ENCODE data around the gene NUMB.
"Not testable (repeated sequence)": the region's sequence is repeated elsewhere in the genome, so short reads cannot be mapped to it uniquely, and the experiment has no call there.

The NUMB gene

DNA sequence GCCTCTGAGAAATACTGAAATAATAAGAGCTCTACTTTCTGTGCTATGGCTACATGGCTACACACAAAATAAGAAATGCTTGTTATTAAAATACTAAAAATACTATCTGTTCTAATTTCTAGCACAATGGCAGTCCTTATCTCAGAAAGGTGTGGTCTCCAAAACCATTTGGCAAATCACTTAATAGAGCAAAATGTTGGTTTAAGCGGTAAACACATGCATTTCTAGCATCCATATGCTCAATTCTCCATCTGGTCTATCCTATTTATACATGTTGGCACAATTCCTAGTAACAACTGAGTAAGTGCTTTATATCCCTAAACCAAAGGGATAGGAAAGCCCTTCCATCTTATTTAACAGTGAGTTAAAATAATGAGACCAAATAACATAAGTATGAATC, 114.0 kb downstream of the NUMB start:
- DNase-seq, result no peak

DNA sequence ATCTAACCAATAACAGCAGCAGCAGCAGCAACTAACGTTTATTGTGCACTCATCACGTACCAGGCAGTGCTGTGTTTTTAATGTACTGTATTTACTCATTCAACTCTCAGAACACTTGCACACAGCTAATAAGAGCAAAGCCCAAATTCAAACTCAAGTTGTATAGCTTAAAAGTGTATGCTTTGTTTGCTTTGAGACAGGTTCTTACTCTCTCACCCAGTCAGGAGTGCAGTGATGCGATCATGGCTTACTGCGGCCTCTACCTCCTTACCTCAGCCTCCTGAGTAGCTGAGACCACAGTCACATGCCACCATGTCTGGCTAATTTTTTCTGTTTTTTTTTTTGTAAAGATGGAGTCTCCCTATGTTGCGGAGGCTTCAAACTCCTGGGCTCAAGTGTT, 115.7 kb downstream of the NUMB start:
- no peak for DNase-seq

DNA sequence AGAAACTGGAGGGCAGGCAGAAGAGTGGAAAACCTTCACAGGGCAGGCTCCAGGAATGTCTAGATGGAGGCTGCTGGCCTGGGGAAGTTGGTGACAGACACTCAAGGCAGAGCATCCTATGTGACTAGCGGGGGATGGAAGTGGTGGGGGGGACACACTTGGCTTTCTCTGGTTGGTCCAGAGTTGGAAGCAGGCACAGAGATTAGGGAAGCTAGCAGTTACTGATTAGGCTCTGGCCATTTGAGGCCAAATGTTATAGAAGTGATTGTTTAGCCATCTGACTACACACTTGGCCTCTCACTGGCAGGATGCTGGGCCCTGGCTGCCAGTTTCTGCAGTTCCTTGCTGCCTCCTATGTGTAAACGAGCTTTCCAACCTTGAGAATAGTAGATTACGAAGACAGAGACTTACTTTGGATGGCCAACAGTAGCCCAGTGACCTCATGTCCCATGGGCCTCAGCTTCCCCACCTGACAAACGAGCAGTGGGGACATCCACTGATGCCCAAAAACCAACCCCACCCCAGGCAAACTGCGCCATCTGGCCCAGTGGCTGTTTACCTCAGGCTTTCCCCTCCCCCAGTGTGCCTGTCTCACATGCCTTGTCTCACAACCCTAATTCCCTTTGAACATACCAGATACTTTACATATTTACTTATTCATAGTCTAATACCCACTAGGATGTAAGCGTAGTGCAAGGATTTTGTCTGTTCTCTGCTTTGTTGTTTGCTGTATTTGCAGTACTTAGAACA, 118.3 kb downstream of the NUMB start:
- DNase-seq, result no peak

DNA sequence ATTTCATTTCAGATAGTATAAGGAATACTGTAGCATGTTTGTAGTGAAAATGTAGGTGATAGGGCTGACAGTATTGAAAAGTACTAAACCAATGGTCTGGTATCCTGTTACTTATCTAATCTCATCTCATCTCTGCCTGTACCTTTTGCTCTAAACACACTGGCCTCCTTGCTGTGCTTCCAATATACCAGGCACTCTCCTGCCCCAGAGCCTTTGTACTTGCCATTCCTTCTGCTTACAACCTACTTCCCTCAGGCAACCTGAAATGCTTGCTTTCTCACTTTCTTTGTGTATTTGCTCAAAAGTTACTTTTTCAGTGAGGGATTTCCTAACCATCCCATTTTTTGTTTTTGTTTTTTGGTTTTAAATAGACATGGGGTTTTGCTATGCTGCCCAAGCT, 119.1 kb downstream of the NUMB start:
- DNase-seq, result no peak

DNA sequence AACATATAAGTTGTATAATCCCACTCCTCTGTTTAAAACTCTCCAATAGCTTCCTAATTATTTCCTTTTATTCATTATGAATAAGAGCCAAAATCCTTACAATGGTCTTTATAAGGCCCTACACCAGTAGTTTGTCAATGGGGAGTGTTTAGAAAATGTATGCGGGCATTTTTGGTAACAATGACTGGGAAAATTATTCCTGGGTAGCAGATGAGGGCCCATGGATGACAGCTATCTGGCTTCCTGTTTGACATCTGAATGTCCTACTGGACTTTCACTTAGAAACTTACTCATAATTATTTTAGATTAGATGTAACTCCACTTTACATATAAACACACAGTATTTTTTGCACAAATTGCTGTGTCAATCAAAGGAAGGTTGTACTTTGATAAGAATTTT, 119.8 kb downstream of the NUMB start:
- DNase-seq, result no peak

DNA sequence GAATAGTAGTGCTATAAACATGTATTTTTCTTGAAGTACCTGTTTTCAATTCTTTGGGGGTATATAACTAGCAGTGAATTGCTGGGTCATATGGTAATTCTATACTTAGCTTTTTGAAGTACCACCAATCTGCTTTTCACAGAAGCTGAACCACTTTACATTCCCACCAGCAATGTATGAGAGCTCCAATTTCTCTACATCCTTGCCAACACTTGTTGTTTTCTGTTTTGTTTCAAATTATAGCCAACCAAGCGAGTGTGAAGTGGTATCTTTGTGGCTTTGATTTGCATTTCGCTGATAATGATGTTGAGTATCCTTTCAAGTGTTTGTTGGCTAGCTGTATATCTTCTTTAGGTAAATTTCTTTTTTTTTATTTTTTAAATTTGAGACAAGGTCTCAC, 125.3 kb downstream of the NUMB start:
- no peak for DNase-seq

DNA sequence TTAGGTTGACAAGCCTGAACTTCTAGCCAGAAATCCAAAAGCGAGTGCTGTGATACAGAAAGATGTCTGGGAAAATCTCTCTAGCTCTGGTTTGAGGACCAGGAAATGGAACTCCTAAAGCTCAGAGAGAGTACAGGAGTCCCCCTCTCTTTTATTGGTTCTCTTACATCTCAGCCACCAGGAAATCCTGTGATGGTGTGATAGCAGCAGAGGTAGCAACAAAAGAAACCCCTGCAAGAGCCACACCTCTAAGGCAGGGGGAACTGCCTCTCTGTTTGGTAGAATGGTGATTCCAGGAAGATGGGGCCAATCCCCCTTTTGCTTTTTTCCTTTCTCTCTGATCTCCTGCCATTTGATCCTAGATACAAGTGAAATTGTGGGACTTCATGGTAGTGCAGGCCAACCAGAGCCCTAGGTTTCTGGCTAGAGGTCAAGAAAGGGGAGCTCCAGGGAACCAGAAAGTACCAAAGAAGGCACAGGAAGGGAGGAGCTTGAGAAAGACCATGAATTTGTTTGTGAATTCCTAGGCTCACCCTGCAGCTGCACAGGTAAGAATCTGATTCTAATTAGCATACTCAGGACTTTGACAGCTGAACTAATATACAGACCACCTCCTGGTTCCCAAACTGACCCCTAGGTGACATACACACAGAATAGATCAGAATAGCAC, 132.6 kb downstream of the NUMB start:
- no peak for DNase-seq

DNA sequence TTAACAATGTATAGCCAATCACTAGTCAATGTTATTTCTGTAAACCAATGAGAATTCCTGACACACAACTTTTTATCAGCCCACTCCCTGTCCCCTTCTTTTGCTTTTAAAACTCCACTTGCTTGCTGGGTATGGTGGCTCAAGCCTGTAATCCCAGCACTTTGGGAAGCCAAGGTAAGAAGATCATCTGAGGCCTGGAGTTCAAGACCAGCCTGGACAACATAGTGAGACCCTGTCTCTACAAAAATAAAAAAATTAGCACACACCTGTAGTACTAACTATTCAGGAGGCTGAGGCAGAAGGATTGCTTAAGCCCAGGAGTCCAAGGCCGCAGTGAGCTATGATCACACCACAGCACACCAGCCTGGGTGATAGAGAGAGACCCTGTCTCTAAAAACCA, 133.3 kb downstream of the NUMB start:
- DNase-seq, result no peak

DNA sequence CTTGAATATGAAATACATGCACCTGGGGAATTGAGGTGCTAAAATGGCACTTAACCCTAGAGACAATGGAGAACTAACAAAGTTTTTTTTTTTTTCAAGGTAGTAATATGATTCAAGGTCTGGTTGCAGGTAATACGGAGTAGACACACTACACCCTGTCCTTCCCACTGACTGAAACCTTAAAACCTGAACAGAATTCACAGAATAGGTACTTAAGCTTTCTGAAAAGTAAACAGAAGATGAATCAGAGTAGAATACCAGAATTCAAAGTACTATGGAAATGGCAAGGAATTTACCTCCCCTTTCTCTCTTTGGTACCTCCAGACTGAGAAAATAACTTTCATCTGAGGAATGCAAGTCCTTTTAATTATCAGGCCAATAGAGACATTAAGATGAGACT, 133.8 kb downstream of the NUMB start:
- DNase-seq, result no peak

DNA sequence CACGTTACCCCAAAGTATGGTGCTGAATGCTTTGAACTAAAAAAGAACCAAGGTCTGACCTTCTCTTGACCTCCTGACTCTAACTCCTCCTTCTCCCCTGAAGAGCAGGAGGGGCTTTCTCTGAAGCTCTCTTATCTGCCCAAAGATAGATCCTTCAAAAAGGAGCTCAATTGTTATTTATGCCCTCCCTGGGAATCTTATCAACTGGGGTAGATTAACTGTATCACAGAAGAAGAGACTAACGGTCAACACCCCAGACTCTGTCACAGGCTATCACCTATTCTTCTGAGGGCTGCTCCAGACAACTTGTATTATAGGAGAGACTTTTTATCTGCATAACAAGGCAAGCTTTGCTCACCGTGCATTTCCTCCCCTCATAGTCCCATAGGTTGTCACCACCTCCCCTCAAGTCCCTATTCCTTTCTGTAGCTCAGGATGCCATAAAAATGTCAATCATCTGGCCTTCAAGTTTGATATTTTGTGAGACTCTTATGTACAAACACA, 134.4 kb downstream of the NUMB start:
- no peak for DNase-seq

DNA sequence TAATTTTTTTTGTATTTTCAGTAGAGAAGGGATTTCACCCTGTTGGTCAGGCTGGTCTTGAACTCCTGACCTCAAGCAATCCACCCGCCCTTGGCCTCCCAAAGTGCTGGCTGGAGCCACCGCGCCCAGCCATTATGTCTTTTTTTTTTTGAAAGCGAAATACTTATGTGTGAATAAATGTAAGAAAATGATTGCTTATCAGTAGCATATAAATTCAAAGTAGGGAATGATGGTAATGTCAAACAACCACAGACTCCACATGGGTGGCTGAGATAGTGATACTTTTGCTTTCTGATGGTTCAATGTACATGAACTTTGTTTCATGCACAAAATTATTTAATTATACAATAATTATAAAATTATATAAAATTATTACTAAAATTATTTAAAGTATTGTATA, 145.2 kb downstream of the NUMB start:
- DNase-seq, result no peak

DNA sequence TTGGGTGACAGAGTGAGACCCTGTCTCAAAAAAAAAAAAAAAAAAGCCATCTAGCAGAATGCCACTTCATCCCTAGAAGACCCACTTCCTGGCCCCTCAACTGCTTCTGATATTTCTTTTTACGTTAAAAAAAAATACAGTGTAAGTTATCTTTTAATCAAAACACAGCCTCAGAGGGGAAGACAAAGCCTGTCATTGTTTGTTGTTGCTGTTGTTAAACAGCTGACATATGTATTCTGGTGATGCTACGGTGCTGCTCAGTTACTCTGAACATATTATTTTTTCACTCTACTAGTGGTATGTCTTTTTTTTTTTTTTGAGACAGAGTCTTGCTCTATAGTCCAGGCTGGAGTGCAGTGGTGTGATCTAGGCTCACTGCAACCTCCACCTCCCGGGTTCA, 145.7 kb downstream of the NUMB start:
- no peak for DNase-seq

DNA sequence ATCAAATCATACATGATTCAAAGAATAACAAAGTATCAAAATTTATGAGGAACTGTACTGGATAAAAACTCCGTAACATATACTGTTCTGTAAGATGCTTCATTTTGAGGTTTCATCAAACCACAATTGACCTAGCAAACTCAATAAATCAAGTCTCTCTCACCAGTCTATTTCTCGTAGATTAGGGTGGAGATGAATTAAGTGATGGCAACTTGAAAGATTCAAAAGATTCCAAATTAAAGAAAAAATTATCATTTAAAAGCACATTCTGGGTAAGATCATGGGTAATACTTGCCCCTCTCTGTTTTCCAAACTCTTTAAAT, 146.7 kb downstream of the NUMB start:
- DNase-seq, result peak; percentile 84

DNA sequence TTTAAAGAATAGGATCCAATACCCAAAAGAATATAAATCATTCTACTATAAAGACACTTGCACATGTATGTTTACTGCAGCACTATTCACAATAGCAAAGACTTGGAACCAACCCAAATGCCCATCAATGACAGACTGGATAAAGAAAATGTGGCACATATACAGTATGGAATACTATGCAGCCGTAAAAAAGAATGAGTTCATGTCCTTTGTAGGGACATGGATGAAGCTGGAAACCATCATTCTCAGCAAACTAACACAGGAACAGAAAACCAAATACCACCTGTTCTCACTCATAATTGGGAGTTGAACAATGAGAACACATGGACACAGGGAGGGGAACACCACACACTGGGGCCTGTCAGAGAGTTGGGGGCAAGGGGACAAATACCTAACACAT, 149.1 kb downstream of the NUMB start:
- DNase-seq, result not testable (repeated sequence)

DNA sequence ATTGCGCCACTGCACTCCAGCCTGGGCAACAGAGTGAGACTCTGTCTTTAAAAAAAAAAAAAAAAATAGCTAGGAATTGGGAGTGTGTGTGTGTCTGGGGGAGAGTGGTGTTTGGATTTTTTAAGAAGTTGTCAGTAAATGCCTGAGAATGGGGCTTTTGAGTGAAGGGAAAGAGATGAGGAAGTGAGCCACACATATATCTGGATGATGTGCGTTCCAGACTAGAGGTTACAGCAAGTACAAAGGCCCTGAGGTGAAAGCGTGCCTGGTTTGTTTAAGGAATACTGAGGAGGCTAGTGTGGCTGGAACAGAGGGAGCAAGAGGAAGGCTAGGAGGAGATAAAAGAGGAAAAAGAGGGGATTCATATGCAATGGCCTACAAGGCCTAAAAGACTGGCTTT, 151.1 kb downstream of the NUMB start:
- no peak for DNase-seq

DNA sequence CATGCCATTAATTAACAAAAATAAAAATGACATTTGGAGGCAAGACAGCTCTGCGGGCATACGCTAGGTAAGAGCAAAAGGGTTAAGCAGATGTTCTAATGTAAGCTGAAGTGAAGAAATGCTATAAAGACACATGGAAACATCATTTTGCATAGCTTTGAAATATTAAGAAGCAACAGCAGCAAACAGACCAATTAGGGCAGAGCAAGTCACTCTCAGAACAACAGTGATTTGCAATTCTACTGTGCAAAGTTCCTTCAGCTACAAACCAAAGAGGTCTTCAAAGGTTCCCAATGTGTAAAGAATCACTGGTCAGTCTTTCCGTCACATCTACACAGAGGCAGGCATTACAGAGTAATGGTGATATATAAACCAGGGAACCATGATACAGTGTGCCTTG, 152.8 kb downstream of the NUMB start:
- DNase-seq, result no peak

DNA sequence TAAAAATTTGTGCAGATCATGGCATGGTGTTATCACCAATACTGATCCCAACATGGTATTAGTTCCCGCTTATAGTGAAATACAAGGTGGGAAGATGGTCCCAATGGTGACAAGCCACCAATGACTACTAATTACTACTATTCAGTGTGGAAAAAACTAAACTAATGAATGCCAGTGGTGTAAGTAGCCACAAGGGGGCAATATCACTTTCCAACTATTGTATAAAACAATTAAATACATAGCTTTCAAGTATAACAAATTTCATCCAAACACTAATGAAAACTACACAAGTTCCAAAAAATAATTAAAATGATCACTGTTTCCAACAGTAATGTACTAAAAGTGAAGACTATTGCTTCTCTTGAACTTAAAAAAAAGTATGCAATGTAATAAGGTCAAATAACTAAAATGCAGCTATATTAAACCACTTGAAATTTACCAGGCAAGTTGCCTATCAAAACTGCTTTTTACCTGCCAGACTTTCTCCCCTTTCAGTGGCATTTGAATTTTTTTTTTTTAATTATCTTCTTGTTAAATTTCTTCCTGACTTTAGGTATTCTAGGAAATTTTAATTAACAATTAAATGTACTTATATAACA, 163.0 kb downstream of the NUMB start:
- DNase-seq, result peak; percentile 38

DNA sequence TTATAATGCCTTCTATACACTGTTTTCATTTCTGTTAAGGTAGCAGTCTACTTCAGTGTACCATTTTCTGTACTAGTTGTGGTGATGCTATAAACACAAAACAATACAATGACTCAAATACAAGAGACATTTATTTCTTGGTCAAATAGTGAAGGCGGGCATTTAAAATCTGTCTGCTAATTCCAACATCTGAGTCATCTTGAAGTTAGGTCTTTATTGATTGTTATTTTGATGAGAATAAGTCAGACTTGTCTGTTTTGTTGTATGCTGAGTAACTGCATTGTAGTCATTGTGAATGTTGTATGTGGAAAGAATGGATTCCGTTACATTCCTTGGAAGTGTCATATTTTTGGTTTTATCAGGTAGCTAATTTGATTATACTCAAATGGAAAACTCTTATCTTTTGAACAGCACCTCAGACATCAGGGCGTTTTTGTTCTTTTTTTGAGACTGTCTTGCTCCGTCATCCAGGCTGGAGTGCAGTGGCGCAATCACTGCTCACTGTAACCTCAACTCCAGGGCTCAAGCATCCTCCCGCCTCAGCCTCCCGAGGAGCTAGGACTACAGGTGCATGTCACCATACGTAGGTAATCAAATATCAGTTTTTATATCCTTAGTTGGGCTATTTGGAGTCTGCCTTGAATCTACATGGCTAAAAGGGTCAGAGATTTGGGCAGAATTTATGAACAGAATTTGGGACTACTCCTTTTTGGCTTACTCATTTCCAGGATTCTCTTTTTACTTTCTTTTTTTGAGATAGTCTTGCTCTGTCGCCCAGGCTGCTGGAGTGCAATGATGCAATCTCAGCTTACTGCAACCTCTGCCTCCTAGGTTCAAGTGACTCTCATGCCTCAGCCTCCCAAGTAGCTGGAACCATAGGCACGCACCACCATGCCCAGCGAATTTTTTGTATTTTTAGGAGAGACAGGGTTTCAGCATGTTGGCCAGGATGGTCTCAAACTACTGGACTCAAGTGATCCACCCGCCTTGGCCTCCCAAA, 164.3 kb downstream of the NUMB start:
- no peak for DNase-seq

DNA sequence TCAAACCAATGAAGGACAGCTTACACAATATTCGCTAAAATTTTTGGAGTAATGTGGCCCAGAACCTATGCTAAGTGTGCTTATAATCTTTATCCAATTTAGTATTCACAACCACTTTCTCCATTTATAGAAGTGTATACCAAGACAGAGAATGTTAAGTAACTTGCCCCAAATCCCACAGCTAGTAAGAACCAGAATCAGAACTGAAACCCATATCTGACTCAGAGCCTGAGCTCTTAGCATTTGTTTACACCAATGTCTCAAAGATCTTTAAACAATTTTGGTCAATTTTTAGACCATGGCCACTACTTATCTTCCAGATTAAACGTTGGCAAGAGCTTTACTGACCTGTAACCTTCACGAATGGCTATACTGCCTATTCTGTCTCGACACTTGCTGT, 168.1 kb downstream of the NUMB start:
- DNase-seq, result no peak

DNA sequence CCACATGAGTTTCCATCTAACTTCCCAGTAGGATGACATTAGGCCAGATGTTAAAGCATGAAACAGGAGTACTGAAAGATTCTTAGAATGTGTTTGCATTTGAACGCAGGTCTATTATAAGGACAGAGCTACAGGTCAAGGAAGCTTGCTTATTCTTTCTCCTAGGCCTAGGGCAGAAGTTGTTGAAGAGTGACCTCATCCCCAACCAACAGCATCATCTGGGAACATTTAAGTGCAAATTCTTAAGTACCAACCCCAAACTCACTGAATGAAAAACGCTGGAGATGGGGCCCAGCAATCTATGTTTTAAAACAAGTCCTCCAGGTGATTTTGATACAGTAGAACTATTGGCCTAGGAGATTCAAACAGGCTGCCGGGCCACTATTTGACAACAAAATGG, 168.6 kb downstream of the NUMB start:
- DNase-seq, result no peak

DNA sequence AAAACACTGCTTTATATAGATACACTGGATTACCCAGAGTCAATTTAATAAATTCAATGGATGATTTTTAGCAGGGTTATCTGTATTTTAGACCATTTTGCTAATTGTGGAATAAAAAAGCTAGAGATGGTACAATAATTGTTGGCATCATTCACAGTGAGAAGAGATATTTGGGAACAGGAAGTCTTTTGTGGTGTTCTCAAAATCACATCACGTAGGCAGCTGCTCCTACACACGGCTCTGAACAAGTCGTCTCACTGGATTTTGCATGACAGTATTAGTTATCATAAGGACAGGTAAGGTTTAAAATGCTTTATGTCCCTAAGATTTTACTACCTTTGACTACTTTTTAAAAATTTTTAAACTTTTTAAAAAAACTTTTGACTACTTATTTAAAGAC, 169.0 kb downstream of the NUMB start:
- DNase-seq, result no peak

DNA sequence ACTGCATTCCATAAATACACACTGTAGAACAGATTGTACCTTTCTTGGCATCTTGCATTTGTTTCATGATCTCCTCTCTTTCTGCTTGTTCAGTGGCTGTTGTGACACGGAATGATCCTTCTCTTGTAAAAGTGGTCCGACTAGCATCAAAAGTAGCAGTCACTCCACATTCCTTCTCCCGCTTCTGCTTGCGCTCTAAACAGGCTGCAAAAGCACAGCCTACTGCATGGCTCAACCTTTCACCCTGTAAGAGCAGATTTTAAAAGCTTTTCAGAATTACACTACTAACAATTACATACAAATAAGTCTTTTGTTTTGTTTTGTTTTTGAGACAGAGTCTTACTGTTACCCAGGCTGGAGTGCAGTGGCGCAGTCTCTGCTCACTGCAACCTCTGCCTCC, 171.3 kb downstream of the NUMB start:
- DNase-seq, result no peak

DNA sequence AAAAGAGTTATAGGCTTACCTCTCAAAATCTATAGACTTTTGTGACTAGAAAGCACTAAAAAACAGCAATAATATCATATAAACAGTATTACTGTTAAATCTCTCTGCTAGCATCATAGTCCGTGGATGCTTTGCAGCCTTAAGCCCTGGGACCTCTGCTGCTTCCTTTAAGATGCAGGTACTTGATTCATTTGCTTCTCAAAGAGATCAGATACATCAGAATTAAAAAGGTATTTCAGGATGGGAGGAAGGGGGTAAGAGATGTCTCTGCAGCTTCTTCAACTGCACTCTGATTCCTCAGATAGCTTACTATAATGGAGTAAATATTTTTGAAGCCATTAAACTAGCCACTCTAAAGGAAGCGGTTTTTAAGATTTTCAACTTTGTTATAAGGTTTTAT, 171.7 kb downstream of the NUMB start:
- no peak for DNase-seq

Measured in MV-4-11 (cell line).